Right atrium auricular region (tissue), 2 donors: Measurements from ENCODE around the gene DPY30. TPM values are rescaled to one million over a fixed set of nuclear protein-coding genes. Genes with fewer than 3 reads are reported as not detected.

Experiments used
- DNase-seq: peaks from one replicate; pipeline ENCODE4 v3.0.0-alpha.2; 2019; ENCODE audit warnings: low spot score
- H3K27ac ChIP-seq, 2 donors: fragments of 200-600 bp; sonication (generic); 1 replicate in 1 of 2; 2 replicates in 1 of 2; pipeline ENCODE4 v1.5.1; 2016 to 2019
- H3K27me3 ChIP-seq, 2 donors: fragments of 200-600 bp; sonication (generic); one replicate each; pipeline versions ENCODE4 v1.5.1 to v1.6.0; 2017 to 2019
- H3K36me3 ChIP-seq: fragments of 200-600 bp; sonication (generic); one replicate; pipeline ENCODE4 v1.5.1; 2016
- H3K4me1 ChIP-seq, 2 donors: fragments of 200-600 bp; sonication (generic); one replicate each; pipeline versions ENCODE4 v1.5.1 to v1.6.0; 2017 to 2019
- H3K4me3 ChIP-seq, 2 donors: fragments of 200-600 bp; sonication (generic); 1 replicate in 1 of 2; 2 replicates in 1 of 2; pipeline ENCODE4 v1.5.1; 2017 to 2019; ENCODE audit warnings: mild to moderate bottlenecking in 1 of 2, moderate library complexity in 1 of 2
- H3K9me3 ChIP-seq, 2 donors: fragments of 200-600 bp; sonication (generic); one replicate each; pipeline ENCODE4 v1.5.1; 2019
- total RNA-seq, 2 donors: library from RNA; depleted of rRNA; stranded (reverse); fragments of >200 nt; gene quantifications; one replicate each; pipeline ENCODE4 v1.1.0, GENCODE V29; 2016
- TF ChIP-seq, protein P1 (sequence below), 2 donors: fragments of 200-600 bp; sonication (generic); IDR thresholded peaks; one replicate each; pipeline ENCODE4 v1.5.1; 2019; ENCODE audit warnings: antibody characterized with exemption in 2 of 2

The DPY30 gene
- total RNA-seq, 2 donors from 2014 or later, result 40.8 to 49.8 TPM

DNA sequence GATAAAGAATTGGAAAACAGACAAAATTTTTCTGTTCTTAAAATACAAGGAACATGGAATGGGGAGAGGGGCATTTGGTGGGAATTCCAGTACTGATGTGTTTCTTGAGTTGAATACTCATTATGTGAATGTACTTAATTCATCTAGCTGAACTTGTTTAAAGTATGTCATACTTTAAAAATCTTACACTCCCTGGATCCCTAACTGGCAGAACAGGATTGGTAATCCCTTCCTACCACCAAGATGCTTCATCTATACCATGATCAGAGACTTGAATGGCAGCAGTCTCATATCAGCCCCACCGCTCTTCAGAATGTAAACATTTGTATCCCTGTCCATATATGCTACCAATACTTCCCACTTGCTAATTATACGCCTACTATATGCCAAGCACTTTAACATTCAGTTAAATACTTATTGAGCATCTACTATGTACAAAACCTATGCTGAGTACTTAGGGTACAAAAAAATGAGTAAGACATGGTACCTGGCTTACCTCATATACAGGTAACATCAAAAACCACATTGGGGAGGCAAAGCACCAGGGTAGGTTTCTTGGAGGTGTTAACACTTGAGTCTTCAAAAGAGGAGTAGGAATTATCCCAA is 34.1 kb downstream of the DPY30 start:
- no peaks in the 10 kb centered on the region for H3K36me3 ChIP-seq
- H3K4me3 ChIP-seq, result no peak overlapping the region
- TF ChIP-seq, protein P1, sequence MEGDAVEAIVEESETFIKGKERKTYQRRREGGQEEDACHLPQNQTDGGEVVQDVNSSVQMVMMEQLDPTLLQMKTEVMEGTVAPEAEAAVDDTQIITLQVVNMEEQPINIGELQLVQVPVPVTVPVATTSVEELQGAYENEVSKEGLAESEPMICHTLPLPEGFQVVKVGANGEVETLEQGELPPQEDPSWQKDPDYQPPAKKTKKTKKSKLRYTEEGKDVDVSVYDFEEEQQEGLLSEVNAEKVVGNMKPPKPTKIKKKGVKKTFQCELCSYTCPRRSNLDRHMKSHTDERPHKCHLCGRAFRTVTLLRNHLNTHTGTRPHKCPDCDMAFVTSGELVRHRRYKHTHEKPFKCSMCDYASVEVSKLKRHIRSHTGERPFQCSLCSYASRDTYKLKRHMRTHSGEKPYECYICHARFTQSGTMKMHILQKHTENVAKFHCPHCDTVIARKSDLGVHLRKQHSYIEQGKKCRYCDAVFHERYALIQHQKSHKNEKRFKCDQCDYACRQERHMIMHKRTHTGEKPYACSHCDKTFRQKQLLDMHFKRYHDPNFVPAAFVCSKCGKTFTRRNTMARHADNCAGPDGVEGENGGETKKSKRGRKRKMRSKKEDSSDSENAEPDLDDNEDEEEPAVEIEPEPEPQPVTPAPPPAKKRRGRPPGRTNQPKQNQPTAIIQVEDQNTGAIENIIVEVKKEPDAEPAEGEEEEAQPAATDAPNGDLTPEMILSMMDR (IDR thresholded peaks at IDR 0.05), result no peak
- no peak for DNase-seq
- H3K4me1 ChIP-seq, result peaks cover 0 to 15% of the 10 kb centered on the region in 2 donors
- H3K27me3 ChIP-seq, result no peaks in the 10 kb centered on the region
- H3K27ac ChIP-seq, result no peak overlapping the region
- H3K9me3 ChIP-seq, result no peaks in the 10 kb centered on the region

DNA sequence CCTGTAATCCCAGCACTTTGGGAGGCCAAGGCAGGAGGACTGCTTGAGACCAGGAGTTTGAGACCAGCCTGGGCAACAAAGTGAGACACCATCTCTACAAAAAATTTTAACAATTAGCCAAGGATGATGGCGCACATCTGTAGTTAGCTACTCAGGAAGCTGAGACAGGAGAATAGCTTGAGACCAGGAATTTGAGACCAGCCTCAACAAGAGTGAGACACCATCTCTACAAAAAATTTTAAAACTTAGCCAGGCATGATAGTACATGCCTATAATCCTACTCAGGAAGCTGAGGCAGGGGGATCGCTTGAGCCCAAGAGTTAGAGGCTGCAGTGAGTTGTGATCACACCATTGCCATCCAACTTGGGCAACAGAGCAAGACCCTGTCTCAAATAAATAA is 35.8 kb downstream of the DPY30 start:
- peaks cover 0 to 9% of the 10 kb centered on the region in 2 donors for H3K4me1 ChIP-seq
- H3K27ac ChIP-seq, result no peak overlapping the region
- no peaks in the 10 kb centered on the region for H3K9me3 ChIP-seq
- TF ChIP-seq, protein P1 (IDR thresholded peaks at IDR 0.05), result no peak
- H3K4me3 ChIP-seq, result no peak overlapping the region
- H3K27me3 ChIP-seq, result no peaks in the 10 kb centered on the region
- H3K36me3 ChIP-seq, result no peaks in the 10 kb centered on the region
- DNase-seq, result no peak

DNA sequence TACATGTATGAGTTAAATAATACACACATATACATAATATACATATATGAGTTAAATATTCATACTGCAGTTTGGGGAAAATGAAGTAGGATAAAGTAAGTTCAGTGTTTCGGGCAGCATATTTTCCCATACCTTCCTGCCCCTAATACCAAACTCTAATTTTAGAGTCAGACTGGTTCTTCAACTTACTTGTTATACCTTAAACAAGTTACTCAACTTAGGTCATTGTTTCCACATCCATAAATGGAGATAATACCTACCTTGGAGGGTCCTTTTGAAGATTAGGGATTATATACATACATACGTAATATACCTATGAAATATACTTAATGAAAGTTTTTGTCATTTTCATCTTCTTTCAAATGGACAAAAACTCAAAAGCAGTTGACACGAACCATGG is 37.2 kb downstream of the DPY30 start:
- no peak for DNase-seq
- Histone ChIP-seq H3K27ac (no peak overlapping the region), H3K36me3 (no peaks in the 10 kb centered on the region), H3K4me3 (no peak overlapping the region), H3K4me1 (no peaks in the 10 kb centered on the region), H3K9me3 (no peaks in the 10 kb centered on the region), H3K27me3 (no peaks in the 10 kb centered on the region)
- TF ChIP-seq, protein P1 (IDR thresholded peaks at IDR 0.05), result no peak

DNA sequence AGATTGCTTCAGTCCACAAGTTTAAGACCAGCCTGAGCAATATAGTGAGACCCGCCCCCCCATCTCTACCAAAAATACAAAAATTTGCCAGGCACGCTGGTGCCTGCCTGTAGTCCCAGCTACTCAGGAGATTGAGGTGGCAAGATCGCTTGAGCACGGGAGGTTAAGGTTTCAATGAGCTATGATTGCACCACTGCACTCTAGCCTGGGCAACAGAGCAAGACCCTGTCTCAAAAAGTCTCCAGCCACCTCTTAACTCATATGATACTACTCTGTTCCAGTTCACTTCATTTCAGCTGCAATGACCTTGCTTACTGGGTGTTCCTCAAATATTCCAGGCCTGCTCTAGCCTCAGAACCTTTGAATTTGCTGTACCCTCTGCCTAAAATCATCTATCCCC is 40.2 kb downstream of the DPY30 start:
- TF ChIP-seq, protein P1 (IDR thresholded peaks at IDR 0.05), result no peak
- Histone ChIP-seq H3K9me3 (no peaks in the 10 kb centered on the region), H3K27me3 (no peaks in the 10 kb centered on the region), H3K4me1 (no peaks in the 10 kb centered on the region), H3K4me3 (no peak overlapping the region), H3K27ac (no peak overlapping the region), H3K36me3 (no peaks in the 10 kb centered on the region)
- no peak for DNase-seq

DNA sequence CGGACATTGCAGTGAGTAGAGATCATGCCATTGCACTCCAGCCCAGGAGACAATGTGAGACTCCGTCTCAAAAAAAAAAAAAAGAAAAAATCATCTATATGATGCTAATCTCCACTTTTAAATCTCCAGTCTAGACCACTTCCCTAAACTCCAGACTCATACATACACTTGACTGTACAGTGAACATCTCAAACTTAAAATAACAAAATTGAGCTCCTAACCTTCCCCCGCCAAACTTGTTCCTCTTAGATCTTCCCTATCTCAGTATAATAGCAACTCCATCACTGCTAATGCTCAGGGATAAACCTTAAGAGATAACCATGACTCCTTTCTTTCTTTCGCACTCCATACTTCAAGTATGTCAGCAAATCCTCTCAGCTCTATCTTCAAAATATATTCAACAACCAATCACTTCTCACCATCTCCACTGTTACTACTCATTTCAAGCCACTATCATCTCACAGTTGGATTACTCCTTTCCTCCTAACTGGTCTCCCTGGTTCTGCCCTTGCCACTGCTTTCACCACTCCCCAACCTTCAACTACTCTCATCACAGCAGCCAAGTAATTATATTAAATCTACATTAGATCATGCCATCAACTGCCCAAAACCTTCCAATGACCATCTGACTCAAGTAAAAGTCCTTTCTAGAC is 40.7 kb downstream of the DPY30 start:
- H3K27me3 ChIP-seq, result no peaks in the 10 kb centered on the region
- no peak for DNase-seq
- TF ChIP-seq, protein P1 (IDR thresholded peaks at IDR 0.05), result no peak
- H3K9me3 ChIP-seq, result no peaks in the 10 kb centered on the region
- H3K4me3 ChIP-seq, result no peak overlapping the region
- H3K27ac ChIP-seq, result no peak overlapping the region
- no peaks in the 10 kb centered on the region for H3K36me3 ChIP-seq
- no peaks in the 10 kb centered on the region for H3K4me1 ChIP-seq

DNA sequence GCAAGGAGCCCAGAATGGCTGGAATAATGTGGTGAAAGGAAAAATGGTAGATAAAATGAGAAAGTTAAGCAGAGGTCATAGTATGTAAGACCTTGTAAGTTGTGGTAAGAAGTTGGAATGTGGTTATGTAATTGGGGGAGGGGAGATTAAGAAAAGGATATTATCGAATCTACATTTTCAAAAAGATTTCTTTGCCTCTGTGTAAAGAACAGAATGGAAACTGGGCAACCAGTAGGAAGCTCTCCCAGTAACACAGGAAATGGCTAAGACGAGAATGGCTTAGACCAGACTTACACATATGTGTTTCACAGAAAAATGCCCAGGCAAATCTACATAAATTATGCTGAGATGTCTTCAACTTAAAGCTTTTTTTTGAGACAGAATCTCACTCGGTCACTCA is 42.0 kb downstream of the DPY30 start:
- Histone ChIP-seq H3K27me3 (no peaks in the 10 kb centered on the region), H3K36me3 (no peaks in the 10 kb centered on the region), H3K4me3 (no peak overlapping the region), H3K27ac (no peak overlapping the region), H3K9me3 (no peaks in the 10 kb centered on the region), H3K4me1 (no peaks in the 10 kb centered on the region)
- TF ChIP-seq, protein P1 (IDR thresholded peaks at IDR 0.05), result no peak
- no peak for DNase-seq
